ENCODE data around the gene TENT4A. TPM values are rescaled to one million over a fixed set of nuclear protein-coding genes. Genes with fewer than 3 reads are reported as not detected.

Gene TENT4A
- total RNA-seq, 1 experiment from 2014 or later, result 25.6 TPM

DNA sequence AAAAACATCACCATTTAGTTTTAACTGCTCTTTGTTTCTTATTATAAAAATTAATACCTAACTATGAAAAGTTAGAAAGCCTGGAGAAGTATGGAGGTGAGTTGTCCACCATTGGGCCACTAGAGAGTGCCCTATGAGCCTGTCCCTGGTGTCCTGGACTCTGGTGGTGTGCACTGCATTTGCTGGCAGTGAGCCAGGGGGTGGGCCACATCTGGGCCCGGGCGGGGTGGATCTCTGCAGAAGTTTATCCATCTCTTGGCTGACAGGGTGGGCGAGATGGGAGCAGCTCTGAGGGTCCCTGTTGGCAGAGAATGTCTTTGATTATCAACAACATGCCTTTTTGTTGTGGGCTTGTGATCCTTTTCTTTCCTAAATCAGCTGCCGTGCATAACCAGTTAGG is 8.2 kb downstream of the TENT4A start:
- Histone ChIP-seq H3K18ac (ENCODE audit: insufficient read length, low read depth, low read length) (no peak overlapping the region), H3K4ac (ENCODE audit: low read depth, low read length) (no peak overlapping the region), H2BK15ac (ENCODE audit: low read depth, low read length) (no peak overlapping the region), H3K9ac (ENCODE audit: extremely low read depth, insufficient read length, low read length) (no peak overlapping the region), H4K5ac (ENCODE audit: insufficient read length, low read depth, low read length) (no peak overlapping the region), H2BK5ac (ENCODE audit: insufficient read length, low read length) (no peak overlapping the region), H3K27ac (ENCODE audit: insufficient read length, low read depth, low read length) (no peak overlapping the region), H2BK120ac (ENCODE audit: low read depth, low read length, poor library complexity, severe bottlenecking) (no peak overlapping the region), H3K9me3 (ENCODE audit: control insufficient read depth, low read depth, low read length) (no peaks in the 10 kb centered on the region), H3K23me2 (ENCODE audit: insufficient read length, low read depth, low read length, poor library complexity, severe bottlenecking) (no peaks in the 10 kb centered on the region), H2AFZ (ENCODE audit: low read length) (no peak overlapping the region), H3K79me2 (ENCODE audit: insufficient read depth, low read length) (peaks cover 45% of the 10 kb centered on the region; the same call in 1 of the 2 replicates), H4K20me1 (ENCODE audit: control insufficient read depth, insufficient read depth, insufficient read length) (peaks cover 6% of the 10 kb centered on the region), H2BK20ac (ENCODE audit: low read depth, low read length, poor library complexity, severe bottlenecking) (no peak overlapping the region), H3K4me1 (ENCODE audit: insufficient read depth, low read length) (no peaks in the 10 kb centered on the region), H3K23ac (ENCODE audit: insufficient read length, low read depth, low read length) (no peak overlapping the region), H4K8ac (replicated peaks; ENCODE audit: insufficient read length, low read depth, low read length) (no peak overlapping the region), H2BK12ac (ENCODE audit: insufficient read length, low read depth, low read length) (no peak overlapping the region), H4K91ac (ENCODE audit: insufficient read length, low read depth, low read length) (no peak overlapping the region), H3T11ph (ENCODE audit: low read length) (no peak overlapping the region), H3K27me3 (ENCODE audit: insufficient read depth, low read length) (no peaks in the 10 kb centered on the region), H3K79me1 (ENCODE audit: insufficient read depth, low read depth, low read length, poor library complexity, severe bottlenecking) (peaks cover 16% of the 10 kb centered on the region), H3K56ac (ENCODE audit: insufficient read length, low read depth, low read length) (no peak overlapping the region), H2AK5ac (ENCODE audit: insufficient read length, low read length) (no peak overlapping the region), H3K14ac (ENCODE audit: insufficient read depth, low read length) (no peak overlapping the region), H3K4me2 (ENCODE audit: insufficient read depth, insufficient read length, low read length) (no peak overlapping the region)
- Mint-ChIP-seq H3K36me3 (ENCODE audit: insufficient read depth in 1 of 3, low read depth in 3 of 3) (peaks cover 8 to 20% (median 14%) of the 10 kb centered on the region in 3 experiments), H3K27me3 (ENCODE audit: low read depth) (no peaks in the 10 kb centered on the region), H3K4me1 (peaks cover 43 to 66% of the 10 kb centered on the region in 2 experiments), H3K9me3 (no peaks in the 10 kb centered on the region), H3K4me3 (no peak overlapping the region), H3K27ac (peak overlapping the region in 2 of 3 experiments; percentile 13 to 61; a peak in 1 of 7 replicates)
- no peak for DNase-seq
- TF ChIP-seq, protein P1, sequence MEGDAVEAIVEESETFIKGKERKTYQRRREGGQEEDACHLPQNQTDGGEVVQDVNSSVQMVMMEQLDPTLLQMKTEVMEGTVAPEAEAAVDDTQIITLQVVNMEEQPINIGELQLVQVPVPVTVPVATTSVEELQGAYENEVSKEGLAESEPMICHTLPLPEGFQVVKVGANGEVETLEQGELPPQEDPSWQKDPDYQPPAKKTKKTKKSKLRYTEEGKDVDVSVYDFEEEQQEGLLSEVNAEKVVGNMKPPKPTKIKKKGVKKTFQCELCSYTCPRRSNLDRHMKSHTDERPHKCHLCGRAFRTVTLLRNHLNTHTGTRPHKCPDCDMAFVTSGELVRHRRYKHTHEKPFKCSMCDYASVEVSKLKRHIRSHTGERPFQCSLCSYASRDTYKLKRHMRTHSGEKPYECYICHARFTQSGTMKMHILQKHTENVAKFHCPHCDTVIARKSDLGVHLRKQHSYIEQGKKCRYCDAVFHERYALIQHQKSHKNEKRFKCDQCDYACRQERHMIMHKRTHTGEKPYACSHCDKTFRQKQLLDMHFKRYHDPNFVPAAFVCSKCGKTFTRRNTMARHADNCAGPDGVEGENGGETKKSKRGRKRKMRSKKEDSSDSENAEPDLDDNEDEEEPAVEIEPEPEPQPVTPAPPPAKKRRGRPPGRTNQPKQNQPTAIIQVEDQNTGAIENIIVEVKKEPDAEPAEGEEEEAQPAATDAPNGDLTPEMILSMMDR (conservative IDR thresholded peaks at IDR 0.05), result no peak
- WGBS (ENCODE audit: extremely low coverage, insufficient read length, low lambda C conversion rate), result no CpG with 5 or more reads among the region's 4 CpGs
